Measurements from ENCODE around the gene TFDP2.
"Not testable (repeated sequence)": the region's sequence is repeated elsewhere in the genome, so short reads cannot be mapped to it uniquely, and the experiment has no call there.

Gene TFDP2

DNA sequence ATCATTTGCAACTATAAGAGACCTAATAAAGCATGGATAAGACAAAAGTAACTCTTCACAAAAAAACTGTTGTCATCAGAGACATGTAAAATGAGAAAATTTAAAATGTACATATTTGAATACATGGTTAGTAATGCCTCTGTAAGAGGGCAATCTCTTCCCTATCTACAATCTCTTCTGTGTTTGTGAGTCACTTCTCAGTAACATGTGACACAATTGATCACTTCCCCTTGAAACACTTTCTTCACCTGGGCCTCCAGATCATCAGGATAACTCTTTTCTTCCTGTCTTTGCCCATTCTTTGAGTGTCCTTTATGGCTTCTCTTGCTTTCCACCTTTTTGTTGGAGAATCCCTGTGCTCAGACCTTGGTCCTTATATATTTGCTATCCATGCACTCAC is 50.4 kb downstream of the TFDP2 start:
- Histone ChIP-seq H3K9ac (ENCODE audit: low read length in 2 of 2) (no peak overlapping the region), H3K9me3 (ENCODE audit: control insufficient read depth in 2 of 2, low read length in 2 of 2) (no peaks in the 10 kb centered on the region), H3K27me3 (ENCODE audit: control insufficient read depth in 1 of 2, insufficient read depth in 2 of 2, low read length in 2 of 2) (no peaks in the 10 kb centered on the region), H3K4me1 (ENCODE audit: control insufficient read depth, insufficient read depth, low read length) (no peaks in the 10 kb centered on the region), H3K36me3 (ENCODE audit: control insufficient read depth in 2 of 2, insufficient read depth in 2 of 2, low read length in 2 of 2) (no peaks in the 10 kb centered on the region), H3K4me3 (ENCODE audit: low read length in 2 of 2) (no peak overlapping the region), H3K27ac (ENCODE audit: low read length) (no peak overlapping the region)

DNA sequence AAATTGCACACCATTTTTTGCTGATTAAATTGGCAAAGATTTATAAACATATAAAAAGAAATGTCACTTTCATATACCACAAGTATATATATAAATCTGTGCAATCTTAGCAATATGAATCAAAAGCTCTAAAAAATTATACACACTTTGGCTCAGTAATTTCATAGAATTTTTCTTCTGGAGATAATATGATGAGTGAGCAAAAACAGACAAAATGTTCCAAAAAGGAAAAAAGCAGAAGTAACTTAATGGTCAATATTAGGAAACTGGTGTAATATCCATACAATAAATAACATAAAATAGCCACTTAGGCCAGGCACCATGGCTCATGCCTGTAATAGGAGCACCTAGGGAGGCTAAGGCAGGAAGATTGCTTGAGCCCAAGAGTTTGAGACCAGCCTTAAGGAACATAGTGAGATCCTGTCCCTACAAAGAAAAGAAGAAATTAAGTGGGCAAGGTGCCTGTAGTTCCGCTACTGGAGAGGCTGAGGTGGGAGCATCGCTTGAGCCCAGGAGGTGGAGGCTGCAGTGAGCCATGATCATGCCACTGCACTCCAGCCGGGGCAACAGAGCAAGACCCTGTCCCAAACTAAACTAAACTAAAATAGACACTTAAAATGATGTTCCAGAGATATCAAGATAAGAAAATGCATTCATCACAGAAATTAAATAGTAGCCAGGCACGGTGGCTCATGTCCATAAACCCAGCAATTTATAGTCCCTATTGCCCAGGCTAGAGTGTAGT is 52.1 kb downstream of the TFDP2 start:
- Histone ChIP-seq H3K9me3 (ENCODE audit: control insufficient read depth in 2 of 2, low read length in 2 of 2) (no peaks in the 10 kb centered on the region), H3K4me3 (ENCODE audit: low read length in 2 of 2) (no peak overlapping the region), H3K27me3 (ENCODE audit: control insufficient read depth in 1 of 2, insufficient read depth in 2 of 2, low read length in 2 of 2) (no peaks in the 10 kb centered on the region), H3K4me1 (ENCODE audit: control insufficient read depth, insufficient read depth, low read length) (no peaks in the 10 kb centered on the region), H3K27ac (ENCODE audit: low read length) (no peak overlapping the region), H3K9ac (ENCODE audit: low read length in 2 of 2) (no peak overlapping the region), H3K36me3 (ENCODE audit: control insufficient read depth in 2 of 2, insufficient read depth in 2 of 2, low read length in 2 of 2) (no peaks in the 10 kb centered on the region)

DNA sequence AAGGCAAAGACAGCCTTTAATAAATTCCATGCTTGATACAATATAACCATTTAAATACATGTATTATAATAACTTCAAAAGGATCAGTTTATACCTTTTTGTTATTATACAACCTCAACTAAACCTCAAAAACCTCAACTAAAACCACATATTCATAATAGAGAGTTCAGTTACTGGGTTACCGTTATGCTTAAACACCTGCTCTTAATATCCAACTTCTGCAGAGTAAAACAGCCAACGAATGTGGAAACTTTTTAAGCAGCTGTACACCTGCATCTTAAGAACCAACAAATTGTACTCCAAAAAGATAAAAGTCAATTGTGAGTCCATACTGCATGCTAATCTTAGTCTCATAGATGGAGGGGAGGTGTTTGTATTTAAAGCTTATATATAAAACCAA is 53.5 kb downstream of the TFDP2 start:
- H3K9ac ChIP-seq (ENCODE audit: low read length in 2 of 2): no peak overlapping the region
- H3K4me3 ChIP-seq (ENCODE audit: low read length in 2 of 2): no peak overlapping the region
- H3K4me1 ChIP-seq (ENCODE audit: control insufficient read depth, insufficient read depth, low read length): no peaks in the 10 kb centered on the region
- no peaks in the 10 kb centered on the region for H3K9me3 ChIP-seq (ENCODE audit: control insufficient read depth in 2 of 2, low read length in 2 of 2)
- no peak overlapping the region for H3K27ac ChIP-seq (ENCODE audit: low read length)
- H3K36me3 ChIP-seq (ENCODE audit: control insufficient read depth in 2 of 2, insufficient read depth in 2 of 2, low read length in 2 of 2): no peaks in the 10 kb centered on the region
- no peaks in the 10 kb centered on the region for H3K27me3 ChIP-seq (ENCODE audit: control insufficient read depth in 1 of 2, insufficient read depth in 2 of 2, low read length in 2 of 2)

DNA sequence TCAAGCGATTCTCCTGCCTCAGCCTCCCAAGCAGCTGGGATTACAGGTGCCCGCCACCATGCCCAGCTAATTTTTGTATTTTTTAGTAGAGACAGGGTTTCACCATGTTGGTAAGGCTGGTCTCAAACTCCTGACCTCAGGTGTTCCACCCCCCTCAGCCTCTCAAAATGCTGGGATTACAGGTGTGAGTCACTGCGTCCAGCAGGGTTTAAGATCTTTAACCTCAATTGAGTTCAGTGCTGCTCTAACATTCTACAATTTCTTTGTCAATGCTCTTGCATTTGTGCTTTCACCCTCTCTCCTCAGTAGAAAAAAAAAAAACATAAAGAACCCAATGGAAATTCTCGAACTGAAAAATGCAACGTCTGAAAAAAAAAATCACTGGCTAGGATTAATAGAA is 60.4 kb downstream of the TFDP2 start:
- not testable (repeated sequence) for H3K27me3 ChIP-seq (ENCODE audit: control insufficient read depth in 1 of 2, insufficient read depth in 2 of 2, low read length in 2 of 2); H3K36me3 ChIP-seq (ENCODE audit: control insufficient read depth in 2 of 2, insufficient read depth in 2 of 2, low read length in 2 of 2); H3K4me3 ChIP-seq (ENCODE audit: low read length in 2 of 2); H3K4me1 ChIP-seq (ENCODE audit: control insufficient read depth, insufficient read depth, low read length); H3K9me3 ChIP-seq (ENCODE audit: control insufficient read depth in 2 of 2, low read length in 2 of 2); H3K27ac ChIP-seq (ENCODE audit: low read length); H3K9ac ChIP-seq (ENCODE audit: low read length in 2 of 2)

DNA sequence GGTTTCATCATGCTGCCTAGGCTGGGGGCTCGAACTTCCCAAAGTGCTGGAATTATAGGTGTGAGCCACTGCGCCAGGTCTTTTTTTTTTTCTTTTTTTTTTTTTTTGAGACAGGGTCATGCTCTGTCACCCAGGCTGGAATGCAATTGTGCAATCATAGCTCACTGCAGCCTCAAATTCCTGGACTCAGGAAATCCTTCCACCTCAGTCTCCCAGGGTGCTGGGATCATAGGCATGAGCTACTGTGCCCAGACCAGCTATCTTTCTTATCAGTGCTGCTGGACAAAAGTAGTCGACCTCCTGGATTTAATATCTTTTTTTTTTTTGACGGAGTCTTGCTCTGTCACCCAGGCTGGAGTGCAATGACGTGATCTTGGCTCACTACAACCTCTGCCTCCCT is 60.8 kb downstream of the TFDP2 start:
- Histone ChIP-seq H3K9ac (ENCODE audit: low read length in 2 of 2) (no peak overlapping the region), H3K36me3 (ENCODE audit: control insufficient read depth in 2 of 2, insufficient read depth in 2 of 2, low read length in 2 of 2) (no peaks in the 10 kb centered on the region), H3K27ac (ENCODE audit: low read length) (no peak overlapping the region), H3K4me3 (ENCODE audit: low read length in 2 of 2) (no peak overlapping the region), H3K27me3 (ENCODE audit: control insufficient read depth in 1 of 2, insufficient read depth in 2 of 2, low read length in 2 of 2) (no peaks in the 10 kb centered on the region), H3K4me1 (ENCODE audit: control insufficient read depth, insufficient read depth, low read length) (no peaks in the 10 kb centered on the region), H3K9me3 (ENCODE audit: control insufficient read depth in 2 of 2, low read length in 2 of 2) (no peaks in the 10 kb centered on the region)

DNA sequence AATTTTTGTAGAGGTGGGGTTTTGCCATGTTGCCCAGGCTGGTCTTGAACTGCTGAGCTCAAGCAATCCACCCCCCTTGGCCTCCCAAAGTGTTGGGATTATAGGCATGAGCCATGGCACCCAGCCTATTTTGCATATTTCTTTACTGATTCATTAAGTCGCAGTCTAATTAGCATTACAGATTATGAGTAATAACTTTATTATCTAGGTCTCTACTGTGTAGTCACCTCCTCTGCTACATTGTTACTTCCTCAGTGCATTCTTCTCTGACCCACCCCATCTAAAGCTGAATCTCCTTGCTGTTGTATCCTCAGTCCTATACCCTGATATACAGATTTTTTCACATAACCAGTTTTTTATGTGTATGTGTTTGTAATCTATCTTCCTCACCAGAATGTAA is 61.7 kb downstream of the TFDP2 start:
- Histone ChIP-seq H3K36me3 (ENCODE audit: control insufficient read depth in 2 of 2, insufficient read depth in 2 of 2, low read length in 2 of 2) (no peaks in the 10 kb centered on the region), H3K4me1 (ENCODE audit: control insufficient read depth, insufficient read depth, low read length) (no peaks in the 10 kb centered on the region), H3K9ac (ENCODE audit: low read length in 2 of 2) (no peak overlapping the region), H3K27me3 (ENCODE audit: control insufficient read depth in 1 of 2, insufficient read depth in 2 of 2, low read length in 2 of 2) (no peaks in the 10 kb centered on the region), H3K4me3 (ENCODE audit: low read length in 2 of 2) (no peak overlapping the region), H3K27ac (ENCODE audit: low read length) (no peak overlapping the region), H3K9me3 (ENCODE audit: control insufficient read depth in 2 of 2, low read length in 2 of 2) (no peaks in the 10 kb centered on the region)

DNA sequence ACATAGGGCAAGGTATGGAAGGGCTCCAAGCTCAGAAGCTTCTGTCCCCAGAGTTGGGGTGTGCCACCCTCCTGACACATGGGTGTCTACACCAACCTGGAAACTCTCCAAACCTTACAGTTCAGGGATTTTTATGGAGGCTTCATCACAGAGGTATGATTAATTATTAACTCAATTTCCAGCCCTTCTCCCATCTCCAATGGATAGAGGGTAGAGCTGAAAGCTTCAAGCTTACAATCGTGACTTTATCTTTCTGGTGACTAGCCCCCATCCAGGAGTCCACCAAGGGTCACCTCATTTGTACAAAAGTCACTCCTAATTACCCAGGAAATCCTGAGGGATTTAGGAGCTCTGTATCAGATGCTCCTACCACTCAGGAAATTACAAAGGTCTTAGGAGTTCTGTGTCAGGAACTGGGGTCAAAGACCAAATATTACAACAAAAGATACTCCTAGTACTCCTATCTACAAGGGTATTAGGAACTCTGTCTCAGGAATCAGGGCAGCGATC is 62.7 kb downstream of the TFDP2 start:
- no peaks in the 10 kb centered on the region for H3K27me3 ChIP-seq (ENCODE audit: control insufficient read depth in 1 of 2, insufficient read depth in 2 of 2, low read length in 2 of 2)
- H3K27ac ChIP-seq (ENCODE audit: low read length): no peak overlapping the region
- H3K4me1 ChIP-seq (ENCODE audit: control insufficient read depth, insufficient read depth, low read length): no peaks in the 10 kb centered on the region
- no peak overlapping the region for H3K9ac ChIP-seq (ENCODE audit: low read length in 2 of 2)
- no peak overlapping the region for H3K4me3 ChIP-seq (ENCODE audit: low read length in 2 of 2)
- no peaks in the 10 kb centered on the region for H3K9me3 ChIP-seq (ENCODE audit: control insufficient read depth in 2 of 2, low read length in 2 of 2)
- no peaks in the 10 kb centered on the region for H3K36me3 ChIP-seq (ENCODE audit: control insufficient read depth in 2 of 2, insufficient read depth in 2 of 2, low read length in 2 of 2)

DNA sequence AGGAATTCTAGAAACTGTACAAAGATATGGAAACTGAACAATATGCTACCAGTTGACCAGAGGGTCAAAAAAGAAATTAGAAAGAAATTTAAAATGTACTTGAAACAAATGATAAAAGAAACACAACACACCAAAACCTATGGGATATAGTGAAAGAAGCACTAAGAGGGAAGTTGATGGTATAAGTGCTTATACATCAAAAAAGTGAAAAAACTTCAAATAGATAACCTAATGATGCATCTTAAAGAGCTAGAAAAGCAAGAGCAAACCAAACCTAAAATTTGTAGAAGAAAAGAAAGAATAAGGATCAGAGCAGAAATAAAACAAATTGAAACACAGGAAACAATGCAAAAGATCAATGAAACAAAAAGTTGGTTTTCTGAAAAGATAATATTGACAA is 68.2 kb downstream of the TFDP2 start:
- Histone ChIP-seq H3K27me3 (ENCODE audit: control insufficient read depth in 1 of 2, insufficient read depth in 2 of 2, low read length in 2 of 2) (no peaks in the 10 kb centered on the region), H3K4me1 (ENCODE audit: control insufficient read depth, insufficient read depth, low read length) (no peaks in the 10 kb centered on the region), H3K9ac (ENCODE audit: low read length in 2 of 2) (no peak overlapping the region), H3K4me3 (ENCODE audit: low read length in 2 of 2) (no peak overlapping the region), H3K9me3 (ENCODE audit: control insufficient read depth in 2 of 2, low read length in 2 of 2) (no peaks in the 10 kb centered on the region), H3K27ac (ENCODE audit: low read length) (no peak overlapping the region), H3K36me3 (ENCODE audit: control insufficient read depth in 2 of 2, insufficient read depth in 2 of 2, low read length in 2 of 2) (peaks cover 0 to 6% of the 10 kb centered on the region in 2 donors)

DNA sequence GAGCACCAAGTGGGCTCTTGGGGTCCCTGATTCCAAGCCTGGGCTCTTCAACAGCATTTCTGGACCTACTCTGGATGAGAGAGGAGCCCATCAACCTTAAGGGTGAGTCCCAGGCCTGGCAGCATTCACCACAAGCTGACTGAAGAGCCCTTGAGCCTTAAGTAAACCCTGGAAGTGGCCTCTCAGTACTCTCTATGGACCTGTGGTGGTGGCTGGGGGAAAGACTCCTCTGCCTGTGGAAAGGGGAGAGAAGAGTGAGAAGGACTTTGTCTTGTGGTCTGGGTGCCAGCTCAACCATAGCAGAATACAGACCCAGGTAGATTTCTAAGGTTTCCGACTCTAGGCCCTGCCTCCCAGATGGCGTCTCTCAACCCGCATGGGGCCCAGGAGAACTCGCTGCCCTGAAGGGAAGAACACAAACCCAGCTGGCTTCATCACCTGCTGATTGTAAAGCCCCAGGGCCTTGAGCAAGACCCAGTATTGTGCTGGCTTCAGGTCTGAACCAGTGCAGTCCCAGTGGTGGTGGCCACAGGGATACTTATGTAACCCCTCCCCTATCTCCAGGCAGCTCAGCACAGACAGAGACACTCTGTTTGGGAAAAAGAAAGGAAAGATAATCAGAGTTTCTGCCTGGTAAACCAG is 71.4 kb downstream of the TFDP2 start:
- no peak overlapping the region for H3K9ac ChIP-seq (ENCODE audit: low read length in 2 of 2)
- H3K27ac ChIP-seq (ENCODE audit: low read length): no peak overlapping the region
- no peaks in the 10 kb centered on the region for H3K4me1 ChIP-seq (ENCODE audit: control insufficient read depth, insufficient read depth, low read length)
- no peaks in the 10 kb centered on the region for H3K27me3 ChIP-seq (ENCODE audit: control insufficient read depth in 1 of 2, insufficient read depth in 2 of 2, low read length in 2 of 2)
- no peak overlapping the region for H3K4me3 ChIP-seq (ENCODE audit: low read length in 2 of 2)
- no peaks in the 10 kb centered on the region for H3K9me3 ChIP-seq (ENCODE audit: control insufficient read depth in 2 of 2, low read length in 2 of 2)
- H3K36me3 ChIP-seq (ENCODE audit: control insufficient read depth in 2 of 2, insufficient read depth in 2 of 2, low read length in 2 of 2): peaks cover 0 to 6% of the 10 kb centered on the region in 2 donors

DNA sequence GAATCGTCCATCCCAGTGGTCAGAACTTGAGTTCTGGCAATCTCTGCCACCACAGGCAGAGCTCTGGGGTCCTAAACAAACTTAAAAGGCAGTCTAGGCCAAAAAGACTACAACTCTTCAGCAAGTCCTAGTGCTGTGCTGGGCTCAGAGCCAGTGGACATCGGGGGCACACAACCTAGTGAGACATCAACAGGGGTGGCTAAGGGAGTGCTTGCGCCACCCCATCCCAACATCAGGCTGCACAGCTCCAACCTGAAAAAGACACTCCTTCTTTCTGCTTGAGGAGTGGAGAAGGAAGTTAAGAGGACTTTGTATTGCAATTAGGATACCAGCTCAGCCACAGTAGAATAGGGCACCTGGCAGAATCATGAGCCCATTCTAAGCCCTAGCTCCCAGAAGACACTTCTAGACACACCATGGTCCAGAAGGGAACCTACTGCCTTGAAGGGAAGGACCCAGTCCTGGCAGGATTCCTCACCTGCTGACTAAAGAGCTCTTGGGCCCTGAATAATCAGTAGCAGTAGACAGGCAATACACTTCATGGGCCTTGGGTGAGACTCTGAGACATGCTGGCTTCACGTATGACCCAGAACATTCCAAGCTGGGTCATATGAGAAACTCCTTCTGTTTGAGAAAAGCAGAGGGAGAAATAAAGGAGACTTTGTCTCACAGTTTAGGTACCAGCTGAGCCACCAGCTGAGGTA is 72.0 kb downstream of the TFDP2 start:
- Histone ChIP-seq H3K4me3 (ENCODE audit: low read length in 2 of 2) (no peak overlapping the region), H3K4me1 (ENCODE audit: control insufficient read depth, insufficient read depth, low read length) (no peaks in the 10 kb centered on the region), H3K27me3 (ENCODE audit: control insufficient read depth in 1 of 2, insufficient read depth in 2 of 2, low read length in 2 of 2) (no peaks in the 10 kb centered on the region), H3K36me3 (ENCODE audit: control insufficient read depth in 2 of 2, insufficient read depth in 2 of 2, low read length in 2 of 2) (peaks cover 0 to 6% of the 10 kb centered on the region in 2 donors), H3K9ac (ENCODE audit: low read length in 2 of 2) (no peak overlapping the region), H3K27ac (ENCODE audit: low read length) (no peak overlapping the region), H3K9me3 (ENCODE audit: control insufficient read depth in 2 of 2, low read length in 2 of 2) (no peaks in the 10 kb centered on the region)

DNA sequence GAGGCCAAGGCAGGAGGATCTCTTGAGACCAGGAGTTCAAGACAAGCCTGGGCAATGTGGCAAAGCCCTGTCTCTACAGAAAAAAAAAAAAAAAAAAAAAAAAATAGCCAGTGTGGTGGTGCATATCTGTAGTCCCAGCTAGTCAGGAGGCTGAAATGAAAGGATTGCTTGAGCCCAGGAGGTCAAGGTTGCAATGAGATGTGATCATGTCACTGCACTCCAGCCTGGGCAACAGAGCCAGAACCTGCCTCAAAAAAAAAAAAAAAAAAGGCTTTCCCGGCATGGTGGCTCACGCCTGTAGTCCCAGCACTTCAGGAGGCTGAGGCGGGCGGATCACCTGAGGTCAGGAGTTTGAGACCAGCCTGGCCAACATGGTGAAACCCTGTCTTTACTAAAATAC is 73.7 kb downstream of the TFDP2 start:
- H3K27ac ChIP-seq (ENCODE audit: low read length); H3K27me3 ChIP-seq (ENCODE audit: control insufficient read depth in 1 of 2, insufficient read depth in 2 of 2, low read length in 2 of 2); H3K4me1 ChIP-seq (ENCODE audit: control insufficient read depth, insufficient read depth, low read length); H3K9ac ChIP-seq (ENCODE audit: low read length in 2 of 2); H3K36me3 ChIP-seq (ENCODE audit: control insufficient read depth in 2 of 2, insufficient read depth in 2 of 2, low read length in 2 of 2); H3K4me3 ChIP-seq (ENCODE audit: low read length in 2 of 2); H3K9me3 ChIP-seq (ENCODE audit: control insufficient read depth in 2 of 2, low read length in 2 of 2): not testable (repeated sequence)

Measured in stomach smooth muscle (tissue), 2 donors.